Activated naive CD4-positive, alpha-beta T cell treated with anti-CD3 and anti-CD28 coated beads, Interleukin-2, amount 10 ng/mL, durations not matched to agents 5 hours and 36 hours (primary cell): ENCODE results near the gene NFX1. TPM values are rescaled to one million over a fixed set of nuclear protein-coding genes. Genes with fewer than 3 reads are reported as not detected.

ENCODE experiments used
- total RNA-seq, 2 experiments: library from RNA; stranded (reverse); gene quantifications; one replicate each; pipeline ENCODE4 v1.2.3, GENCODE V29; 2021

NFX1 gene
- 10 to 100 TPM; 38.9 to 39.8 TPM for total RNA-seq

GRCh38 chr9:33290247-33291030 is at the start of gene NFX1:
Gene NFX1 (plus strand): TSS chr9:33290516. CDS start chr9:33290573, 57 bp downstream.

GRCh38 chr9:33264473-33265177 is 25.7 kb upstream of the NFX1 start, which contains the start of the genes BAG1 and CHMP5:
Gene BAG1 (minus strand): TSS chr9:33264708.
Gene CHMP5 (plus strand): TSS chr9:33265049. CDS start chr9:33265079, 30 bp downstream.

GRCh38 chr9:33402371-33402770 is 112.1 kb downstream of the NFX1 start, which contains the start of gene AQP7:
Gene AQP7 (minus strand): TSS chr9:33402568. CDS start chr9:33401262, 1,306 bp downstream.

Other genes starting within 250 kb of the NFX1 start
- gene SMU1, start 213.8 kb upstream of the NFX1 start, total RNA-seq, result 10 to 100 TPM; 22.9 to 24.4 TPM
- 10 to 100 TPM; 44.2 to 44.5 TPM for gene B4GALT1, start 123.2 kb upstream of the NFX1 start, total RNA-seq
- gene SPINK4, start 50.3 kb upstream of the NFX1 start, total RNA-seq, result not detected
- gene BAG1, start 25.8 kb upstream of the NFX1 start, total RNA-seq, result 10 to 100 TPM; 70.2 to 73.5 TPM
- gene CHMP5, start 25.5 kb upstream of the NFX1 start, total RNA-seq, result 10 to 100 TPM; 47.8 to 48.4 TPM
- gene AQP7, start 112.1 kb downstream of the NFX1 start, total RNA-seq, result under 1 TPM in 1 of 2 experiments, not detected in 1; 0.55 TPM
- gene AQP3, start 157.1 kb downstream of the NFX1 start, total RNA-seq, result 100 to 1,000 TPM; 262 to 265 TPM
- 10 to 100 TPM; 32.2 to 34.1 TPM for gene NOL6, start 183.4 kb downstream of the NFX1 start, total RNA-seq
- under 1 TPM in 1 of 2 experiments, not detected in 1; 0.34 TPM for gene ANKRD18B, start 233.7 kb downstream of the NFX1 start, total RNA-seq